H1 (cell line): ENCODE data around the gene DOC2A. TPM values are rescaled to one million over a fixed set of nuclear protein-coding genes. Genes with fewer than 3 reads are reported as not detected.

ENCODE experiments used
- CTCF ChIA-PET: fragments of 300-600 bp; sonication (Branson Sonifier 250); formaldehyde crosslinking; loops from one replicate; lab custom pipeline; 2021; ENCODE audit not compliant: partially characterized antibody; lab: Charles Lee
- POLR2A ChIA-PET: fragments of 300-600 bp; sonication (Branson Sonifier 250); formaldehyde crosslinking; loops from one replicate; lab custom pipeline; 2021; ENCODE audit warnings: inconsistent platforms; ENCODE audit not compliant: partially characterized antibody; lab: Charles Lee
- DNase-seq, 2 experiments: peaks; one replicate each; pipeline versions ENCODE4 v3.0.0 to v3.0.0-alpha.2; 2010 to 2022; ENCODE audit warnings: low spot score in 2 of 2, low read depth in 1 of 2, mixed read lengths in 1 of 2
- FAIRE-seq: peaks from 2 replicates; lab custom pipeline; 2011; peaks lifted over from hg19 to GRCh38; lab: Jason Lieb, UNC
- H2AFZ ChIP-seq: 2 replicates; pipeline ENCODE4 v1.8.1; 2012; ENCODE audit warnings: low read length, inconsistent platforms
- H2AK5ac ChIP-seq: 2 replicates; pipeline ENCODE4 v1.6.1; 2013; ENCODE audit warnings: low read depth, low read length
- H2BK120ac ChIP-seq: replicated peaks from 2 replicates; pipeline ENCODE3; 2013; ENCODE audit warnings: low read depth, low read length, inconsistent platforms
- H2BK12ac ChIP-seq: 2 replicates; pipeline ENCODE4 v1.6.1; 2013; ENCODE audit warnings: low read depth, low read length
- H2BK15ac ChIP-seq: 2 replicates; pipeline ENCODE4 v1.6.1; 2013; ENCODE audit warnings: low read length
- H2BK20ac ChIP-seq: 2 replicates; pipeline ENCODE4 v1.6.1; 2013; ENCODE audit warnings: low read length
- H2BK5ac ChIP-seq: 2 replicates; pipeline ENCODE4 v1.6.1; 2013; ENCODE audit warnings: low read depth, low read length
- H3K14ac ChIP-seq: 2 replicates; pipeline ENCODE4 v1.6.1; 2013; ENCODE audit warnings: inconsistent platforms; ENCODE audit not compliant: insufficient read length
- H3K18ac ChIP-seq: 2 replicates; pipeline ENCODE4 v1.6.1; 2013; ENCODE audit warnings: low read length; ENCODE audit errors: extremely low read depth
- H3K23ac ChIP-seq: 2 replicates; pipeline ENCODE4 v1.6.1; 2013; ENCODE audit warnings: inconsistent platforms; ENCODE audit not compliant: insufficient read length
- H3K23me2 ChIP-seq: 2 replicates; pipeline ENCODE4 v1.6.1; 2013; ENCODE audit warnings: low read depth, low read length
- H3K27ac ChIP-seq: 2 replicates; pipeline ENCODE4 v1.6.1; 2011; ENCODE audit warnings: low read depth, low read length, inconsistent platforms
- H3K27me3 ChIP-seq, 4 experiments: replicated peaks in 1 of 4; 1 replicate in 1 of 4; 2 replicates in 3 of 4; pipeline versions ENCODE4 v1.6.1 to v1.8.1; 2011 to 2013; ENCODE audit warnings: low read length in 3 of 4, mild to moderate bottlenecking in 3 of 4, inconsistent platforms in 2 of 4, mixed read lengths in 2 of 4, moderate library complexity in 1 of 4; ENCODE audit not compliant: control insufficient read depth in 3 of 4, insufficient read depth in 3 of 4; ENCODE audit errors: extremely low read depth in 1 of 4
- H3K36me3 ChIP-seq, 4 experiments: 2 replicates each; pipeline versions ENCODE4 v1.6.1 to v1.8.1; 2011 to 2013; ENCODE audit warnings: mild to moderate bottlenecking in 4 of 4, low read length in 3 of 4, moderate library complexity in 2 of 4, control low read depth in 1 of 4, inconsistent platforms in 1 of 4; ENCODE audit not compliant: insufficient read depth in 4 of 4, control insufficient read depth in 2 of 4
- H3K4ac ChIP-seq: replicated peaks from 2 replicates; pipeline ENCODE3; 2013; ENCODE audit warnings: low read length, low read depth, mixed read lengths, inconsistent platforms; ENCODE audit not compliant: insufficient read length
- H3K4me1 ChIP-seq, 4 experiments: replicated peaks in 1 of 4; 1 replicate in 1 of 4; 2 replicates in 3 of 4; pipeline versions ENCODE4 v1.6.1 to v1.8.1; 2011 to 2013; ENCODE audit warnings: low read length in 3 of 4, inconsistent platforms in 2 of 4, mixed read lengths in 1 of 4; ENCODE audit not compliant: insufficient read depth in 4 of 4, control insufficient read depth in 3 of 4
- H3K4me2 ChIP-seq, 2 experiments: 2 replicates each; pipeline versions ENCODE4 v1.6.1 to v1.8.1; 2011 to 2013; ENCODE audit warnings: low read depth in 2 of 2, low read length in 2 of 2, control low read depth in 1 of 2, inconsistent platforms in 1 of 2, mild to moderate bottlenecking in 1 of 2; ENCODE audit not compliant: insufficient read depth in 1 of 2
- H3K4me3 ChIP-seq, 4 experiments: fragments of 200-600, 300-600 bp in 1 of 4; sonication (generic), shearing (Covaris generic), sonication (Bioruptor Twin) in 1 of 4; 2 replicates each; pipeline versions ENCODE4 v1.5.1 to v1.8.1; 2011 to 2016; ENCODE audit warnings: low read length in 4 of 4, low read depth in 3 of 4, control low read depth in 2 of 4, inconsistent platforms in 2 of 4, mild to moderate bottlenecking in 2 of 4, mixed read lengths in 1 of 4, moderate library complexity in 1 of 4; ENCODE audit not compliant: insufficient read depth in 2 of 4; ENCODE audit errors: extremely low read depth in 1 of 4
- H3K56ac ChIP-seq: replicated peaks from 2 replicates; pipeline ENCODE3; 2013; ENCODE audit warnings: low read depth, mild to moderate bottlenecking, mixed read lengths, low read length, inconsistent platforms; ENCODE audit not compliant: insufficient read length
- H3K79me1 ChIP-seq: 2 replicates; pipeline ENCODE4 v1.6.1; 2013; ENCODE audit warnings: low read depth, low read length, control low read depth
- H3K79me2 ChIP-seq, 2 experiments: 2 replicates each; pipeline versions ENCODE4 v1.6.1 to v1.8.1; 2012 to 2013; ENCODE audit warnings: low read length in 2 of 2, mild to moderate bottlenecking in 2 of 2, inconsistent platforms in 1 of 2; ENCODE audit not compliant: insufficient read depth in 2 of 2, control insufficient read depth in 1 of 2
- H3K9ac ChIP-seq, 4 experiments: replicated peaks in 1 of 4; 1 replicate in 1 of 4; 2 replicates in 3 of 4; pipeline versions ENCODE4 v1.6.1 to v1.8.1; 2011 to 2013; ENCODE audit warnings: low read depth in 3 of 4, low read length in 3 of 4, control low read depth in 2 of 4, mild to moderate bottlenecking in 2 of 4, moderate library complexity in 2 of 4, inconsistent platforms in 1 of 4; ENCODE audit errors: extremely low read depth in 1 of 4
- H3K9me3 ChIP-seq, 2 experiments: 2 replicates each; pipeline versions ENCODE4 v1.6.1 to v1.8.1; 2012 to 2013; ENCODE audit warnings: mild to moderate bottlenecking in 2 of 2, moderate library complexity in 2 of 2, control low read depth in 1 of 2, inconsistent platforms in 1 of 2, low read depth in 1 of 2, low read length in 1 of 2, mixed read lengths in 1 of 2; ENCODE audit not compliant: insufficient read depth in 2 of 2
- H4K20me1 ChIP-seq, 2 experiments: replicated peaks in 1 of 2; 2 replicates each; pipeline versions ENCODE3 to v1.8.1; 2011 to 2013; ENCODE audit warnings: inconsistent platforms in 2 of 2, low read length in 2 of 2, mild to moderate bottlenecking in 1 of 2; ENCODE audit not compliant: insufficient read depth in 2 of 2, control insufficient read depth in 1 of 2
- H4K5ac ChIP-seq: 2 replicates; pipeline ENCODE4 v1.6.1; 2013; ENCODE audit warnings: low read length, low read depth, mixed read lengths, inconsistent platforms; ENCODE audit not compliant: insufficient read length
- H4K8ac ChIP-seq: 2 replicates; pipeline ENCODE4 v1.8.0; 2013; ENCODE audit warnings: mild to moderate bottlenecking, moderate library complexity, low read length, inconsistent platforms; ENCODE audit not compliant: insufficient read depth; ENCODE audit errors: extremely low read depth
- H4K91ac ChIP-seq: replicated peaks from 2 replicates; pipeline ENCODE3; 2013; ENCODE audit warnings: low read length, mixed read lengths, inconsistent platforms; ENCODE audit not compliant: insufficient read length
- CEBPB ChIP-seq: IDR thresholded peaks from 2 replicates; pipeline ENCODE4 v1.6.1; 2012; ENCODE audit warnings: low read depth, low read length
- EGR1 ChIP-seq: IDR thresholded peaks from 2 replicates; pipeline ENCODE4 v1.6.1; 2011; ENCODE audit warnings: low read depth, low read length, borderline replicate concordance
- GABPA ChIP-seq: IDR thresholded peaks from 2 replicates; pipeline ENCODE4 v1.6.1; 2011; ENCODE audit warnings: mild to moderate bottlenecking, low read length, moderate library complexity, borderline replicate concordance; ENCODE audit not compliant: insufficient read depth
- JUND ChIP-seq: IDR thresholded peaks from 2 replicates; pipeline ENCODE4 v1.6.1; 2011; ENCODE audit warnings: mild to moderate bottlenecking, improper control_type of control experiment, low read length
- KDM5A ChIP-seq: fragments of 200-600 bp; IDR thresholded peaks from 2 replicates; pipeline ENCODE4 v1.7.1; 2012; ENCODE audit warnings: mild to moderate bottlenecking, low read length, inconsistent platforms, mixed read lengths
- MAX ChIP-seq: IDR thresholded peaks from 2 replicates; pipeline ENCODE4 v1.6.1; 2012; ENCODE audit warnings: inconsistent platforms
- POLR2A ChIP-seq, 2 experiments: IDR thresholded peaks; 1 replicate in 1 of 2; 2 replicates in 1 of 2; pipeline ENCODE4 v1.6.1; 2011; ENCODE audit warnings: low read depth in 2 of 2, low read length in 2 of 2, mild to moderate bottlenecking in 2 of 2; ENCODE audit errors: control extremely low read depth in 1 of 2
- RAD21 ChIP-seq, 2 experiments: IDR thresholded peaks in 1 of 2; conservative IDR thresholded peaks in 1 of 2; 2 replicates each; pipeline ENCODE4 v1.6.1; 2011; ENCODE audit warnings: low read depth in 2 of 2, low read length in 2 of 2, improper control_type of control experiment in 1 of 2, inconsistent platforms in 1 of 2, mild to moderate bottlenecking in 1 of 2, moderate library complexity in 1 of 2
- SIN3A ChIP-seq, 2 experiments: IDR thresholded peaks in 1 of 2; conservative IDR thresholded peaks in 1 of 2; 2 replicates each; pipeline ENCODE4 v1.6.1; 2011 to 2012; ENCODE audit warnings: low read length in 2 of 2, improper control_type of control experiment in 1 of 2, low read depth in 1 of 2, mild to moderate bottlenecking in 1 of 2
- SP1 ChIP-seq: IDR thresholded peaks from 2 replicates; pipeline ENCODE4 v1.6.1; 2011; ENCODE audit warnings: low read depth, low read length
- SP4 ChIP-seq: IDR thresholded peaks from 2 replicates; pipeline ENCODE4 v1.6.1; 2012; ENCODE audit warnings: low read length, inconsistent platforms
- TAF7 ChIP-seq: optimal IDR thresholded peaks from 2 replicates; pipeline ENCODE3; 2011; ENCODE audit warnings: low read depth, mild to moderate bottlenecking, inconsistent platforms, low read length, moderate library complexity, borderline replicate concordance
- WGBS, 2 experiments: shearing (Covaris generic) in 1 of 2; methylation state at CpG; one replicate each; pipeline versions ENCODE4 v1.1.6 to v1.1.7; 2013 to 2015; ENCODE audit warnings: low lambda C conversion rate in 2 of 2, mixed read lengths in 2 of 2, inconsistent platforms in 1 of 2, low coverage in 1 of 2, missing lambda C conversion rate in 1 of 2; ENCODE audit not compliant: insufficient replicate concordance in 2 of 2, insufficient coverage in 1 of 2, insufficient read length in 1 of 2; ENCODE audit errors: extremely low coverage in 1 of 2, missing lambda C conversion rate in 1 of 2; 5-methylcytosine and 5-hydroxymethylcytosine counted together
- polyA plus RNA-seq, 7 experiments: library from polyadenylated mRNA; depleted of rRNA in 3 of 7; stranded (reverse) in 5 of 7; unstranded in 2 of 7; fragments of >200 nt in 5 of 7; fragments of 200-250 nt in 2 of 7; gene quantifications; 1 replicate in 5 of 7; 2 replicates in 1 of 7; 4 replicates in 1 of 7; pipeline versions ENCODE4 v1.2.1 to v1.2.3, GENCODE V29; 2011 to 2013; ENCODE audit warnings: missing spikeins in 2 of 7, mixed read lengths in 2 of 7
- total RNA-seq: library from RNA; stranded (reverse); fragmentation: NEBNext Ultra II Directional; extraction: Animal tissue kit (Norgen Biotek cat#: 25700); gene quantifications from 2 replicates; pipeline ENCODE4 v1.2.1, GENCODE V29; 2021

The DOC2A gene
- total and polyA plus RNA-seq, 2 of the 8 experiments (the other 6 are each of a cell fraction or from before 2014, with no cell fraction given): 13.9 to 20.7 TPM

- CTCF ChIA-PET: interaction anchor here (0.6 to 4.4 kb wide), 13 partner anchors 9 to 157 kb away, joined by 3 to 19 read pairs (median 4); no protein-coding TSS in a partner anchor
- TF ChIP-seq TAF7 (no peak), EGR1 (no peak), MAX (no peak), SP4 (no peak), SIN3A (conservative IDR thresholded peaks at IDR 0.05 in 1 of 2, IDR thresholded peaks at IDR 0.05 in 1 of 2; ENCODE audit: low read depth in 1 of 2, low read length in 2 of 2) (no peak), SP1 (no peak), CEBPB (no peak), POLR2A (IDR thresholded peaks at IDR 0.05; ENCODE audit: control extremely low read depth in 1 of 2, low read depth in 2 of 2, low read length in 2 of 2) (no peak), GABPA (no peak), JUND (no peak), RAD21 (IDR thresholded peaks at IDR 0.05 in 1 of 2, conservative IDR thresholded peaks at IDR 0.05 in 1 of 2; ENCODE audit: low read depth in 2 of 2, low read length in 2 of 2) (no peak), KDM5A (no peak)
These were observed 34.9 kb downstream of the DOC2A start for GRCh38 chr16:29975811-29976511.

More at GRCh38 chr16:29975811-29976511, 34.9 kb downstream of the DOC2A start:
- no peak overlapping the region for H3K14ac ChIP-seq
- H2BK120ac ChIP-seq: no peak overlapping the region
- WGBS, 2 experiments: 52% methylated on average over 6 of the region's 6 CpGs; no CpG with 5 or more reads in 1 of the 2 experiments
- H4K91ac ChIP-seq: no peak overlapping the region
- no peak overlapping the region for H3K23ac ChIP-seq
- peaks cover 10 to 41% (median 30%) of the 10 kb centered on the region in 4 experiments for H3K36me3 ChIP-seq
- H3K18ac ChIP-seq: no peak overlapping the region
- H3K9ac ChIP-seq: peak overlapping the region in 1 of 4 experiments; percentile 47; a peak in 1 of 7 replicates
- H3K56ac ChIP-seq: no peak overlapping the region
- no peak overlapping the region for H3K4ac ChIP-seq
- H4K8ac ChIP-seq: no peak overlapping the region
- H2AK5ac ChIP-seq: no peak overlapping the region
- no peak for DNase-seq
- peaks cover 11% of the 10 kb centered on the region in 2 experiments for H3K9me3 ChIP-seq
- no peak overlapping the region for H4K5ac ChIP-seq
- peak overlapping the region in 1 of 4 experiments; percentile 90; a peak in 4 of 8 replicates for H3K4me3 ChIP-seq
- H3K23me2 ChIP-seq: peaks cover 7% of the 10 kb centered on the region; the same call in 1 of the 2 replicates
- no peak overlapping the region; the same call in 1 of the 2 replicates for H2BK15ac ChIP-seq
- H3K4me1 ChIP-seq: peaks cover 4 to 20% (median 7%) of the 10 kb centered on the region in 4 experiments
- H2BK5ac ChIP-seq: 0 out of 2 replicates have a peak overlapping the region, but pooled peaks have one; percentile 52
- peaks cover 25% of the 10 kb centered on the region for H3K79me1 ChIP-seq
- peak overlapping the region; percentile 72 to 85 for H3K4me2 ChIP-seq
- peaks cover 2 to 10% (median 9%) of the 10 kb centered on the region in 4 experiments for H3K27me3 ChIP-seq
- POLR2A ChIA-PET: interaction anchor here (0.8 to 1.9 kb wide), 8 partner anchors 9 to 76 kb away, joined by 3 to 11 read pairs (median 4); partner anchors contain the start of genes ASPHD1, KCTD13 and TLCD3B
- H4K20me1 ChIP-seq: peaks cover 4 to 18% of the 10 kb centered on the region in 2 experiments
- no peak overlapping the region for H2BK20ac ChIP-seq
- H3K27ac ChIP-seq: no peak overlapping the region
- no peak overlapping the region for H2AFZ ChIP-seq
- peaks cover 9 to 34% of the 10 kb centered on the region in 2 experiments for H3K79me2 ChIP-seq
- no peak for FAIRE-seq
- H2BK12ac ChIP-seq: no peak overlapping the region
